IPS-11a (cell line): ENCODE data around the gene SORT1.
"Not testable (repeated sequence)": the region's sequence is repeated elsewhere in the genome, so short reads cannot be mapped to it uniquely, and the experiment has no call there.

Experiments
- H3K4me3 ChIP-seq: one replicate; pipeline ENCODE4 v1.5.1; 2013; ENCODE audit warnings: low read depth, low read length, control low read depth

Gene SORT1

DNA sequence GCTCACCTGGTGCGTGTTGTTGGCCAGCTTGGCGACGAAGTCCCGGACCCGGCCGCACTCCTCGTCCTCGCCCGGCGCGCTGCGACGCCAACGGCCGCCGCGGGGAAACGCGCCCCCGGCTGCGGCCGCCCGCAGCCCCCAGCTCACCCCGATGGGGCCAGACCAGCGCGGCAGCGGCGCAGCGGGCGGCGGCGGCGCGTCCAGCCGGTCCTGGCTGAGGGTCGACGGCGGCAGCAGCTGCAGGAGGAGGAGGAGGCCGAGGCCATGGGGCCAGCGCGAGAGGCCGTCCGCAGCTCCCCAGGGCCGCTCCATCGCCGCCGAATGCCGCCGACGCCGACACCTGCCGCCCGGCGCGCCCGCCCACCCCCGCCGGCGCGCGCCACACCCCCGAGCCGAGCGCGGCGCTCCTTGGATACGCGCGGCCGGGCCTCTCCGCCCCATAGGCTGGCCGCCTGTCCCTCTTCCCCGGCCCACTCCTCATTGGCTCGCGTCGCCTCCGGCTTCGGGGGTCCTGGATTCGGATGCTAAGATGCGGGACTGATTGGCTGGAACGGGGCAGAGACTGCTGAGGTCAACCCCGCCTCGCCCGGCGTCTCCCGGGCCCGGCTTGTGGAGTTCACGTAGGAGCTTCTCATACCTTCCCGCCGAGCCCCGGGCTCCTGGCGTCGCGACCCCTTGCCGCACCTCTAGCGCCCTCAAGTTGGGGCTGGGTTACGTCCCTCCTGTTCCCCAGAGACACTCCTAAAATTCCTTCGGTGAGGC is at the start of gene SORT1:
SORT1 (minus strand) TSS at position 338 of the 762 bp plus-strand sequence; CDS start at position 312, 26 bp downstream.
- peak within 1 kb of the TSS; percentile 60 for H3K4me3 ChIP-seq

DNA sequence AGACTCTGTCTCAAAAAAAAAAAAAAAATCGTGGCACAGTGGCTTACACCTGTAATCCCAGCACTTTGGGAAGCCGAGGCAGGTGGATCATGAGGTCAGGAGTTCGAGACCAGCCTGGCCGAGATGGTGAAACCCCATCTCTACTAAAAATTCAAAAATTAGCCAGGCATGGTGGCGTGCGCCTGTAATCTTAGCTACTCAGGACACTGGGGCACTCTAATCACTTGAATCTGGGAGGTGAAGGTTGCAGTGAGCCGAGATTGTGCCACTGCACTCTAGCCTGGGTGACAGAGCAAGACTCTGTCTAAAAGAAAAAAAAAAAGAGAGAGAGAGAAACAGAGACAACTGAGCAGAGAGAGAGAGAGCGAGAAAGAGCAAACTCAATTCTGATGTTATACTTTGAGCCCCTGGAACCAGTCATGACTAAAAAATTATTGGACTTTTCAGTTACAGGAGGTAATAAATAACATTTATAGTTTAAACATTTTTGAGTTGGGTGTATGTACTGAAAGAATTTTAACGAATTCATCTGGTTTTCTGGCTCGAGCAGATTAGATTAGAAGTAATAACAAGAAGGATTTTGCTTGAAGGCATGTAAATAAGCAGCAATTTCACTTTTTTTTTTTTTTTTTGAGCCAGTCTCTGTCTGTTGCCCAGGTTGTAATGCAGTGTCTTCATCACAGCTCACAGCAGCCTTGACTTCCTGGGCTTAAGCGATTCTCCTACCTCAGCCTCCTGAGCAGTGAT is 48.4 kb upstream of the SORT1 start:
- H3K4me3 ChIP-seq = not testable (repeated sequence)

DNA sequence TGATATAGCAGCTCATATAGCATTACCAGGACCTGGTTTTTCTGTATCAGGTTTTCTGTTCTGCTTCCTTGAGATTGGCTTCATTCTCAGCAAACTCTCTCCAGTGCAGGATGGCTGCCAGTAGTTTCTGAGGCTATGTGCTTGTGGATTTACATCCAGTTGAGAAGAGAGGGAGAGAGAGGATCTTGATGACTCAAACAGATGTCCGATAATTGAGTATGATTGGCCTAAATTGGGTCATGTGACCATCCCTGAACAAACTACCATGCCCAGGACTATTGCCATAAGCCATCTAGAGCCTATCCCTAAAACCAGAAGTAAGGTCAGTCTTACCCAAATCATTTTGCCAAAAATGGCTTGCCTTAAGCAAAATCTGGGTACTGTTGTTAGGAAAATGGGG is 46.6 kb upstream of the SORT1 start:
- H3K4me3 ChIP-seq = no peak overlapping the region

DNA sequence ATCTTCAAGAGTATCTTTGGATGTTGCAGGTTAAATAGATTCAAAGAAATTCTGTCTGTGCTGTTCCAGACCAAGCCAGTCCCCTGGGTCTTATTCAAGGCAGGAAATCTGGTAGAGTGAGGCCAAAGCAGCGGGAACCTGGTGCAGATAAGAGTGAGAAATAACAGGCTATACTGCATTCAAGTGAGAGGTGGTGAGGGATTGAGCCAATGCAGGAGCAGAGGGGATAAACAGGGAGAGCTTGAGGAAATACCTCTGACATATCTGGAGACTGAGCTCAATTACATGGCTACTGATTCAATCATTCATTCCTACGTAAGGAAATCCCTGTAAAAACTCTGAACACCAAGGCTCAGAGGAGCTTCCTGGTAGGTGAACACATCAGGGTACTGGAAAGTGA is 45.8 kb upstream of the SORT1 start:
- H3K4me3 ChIP-seq = no peak overlapping the region

DNA sequence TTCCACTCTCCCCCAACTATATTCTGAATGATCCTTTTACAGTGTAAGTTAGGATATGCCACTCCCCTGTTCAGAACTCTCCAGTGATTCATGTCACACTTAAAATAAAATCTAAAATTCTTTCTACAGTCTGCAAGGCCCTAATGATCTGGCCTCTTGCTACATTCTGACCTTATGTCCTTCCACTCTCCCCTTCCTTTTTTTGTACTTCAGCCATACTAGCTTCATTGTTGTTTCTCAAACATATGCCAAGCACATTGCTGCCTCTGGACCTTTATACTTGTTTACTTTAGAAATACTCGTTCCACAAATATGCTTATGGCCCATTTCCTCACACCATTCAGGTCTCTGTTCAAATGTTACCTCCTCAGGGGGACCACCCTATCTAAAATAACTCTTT is 43.4 kb upstream of the SORT1 start:
- no peak overlapping the region for H3K4me3 ChIP-seq

DNA sequence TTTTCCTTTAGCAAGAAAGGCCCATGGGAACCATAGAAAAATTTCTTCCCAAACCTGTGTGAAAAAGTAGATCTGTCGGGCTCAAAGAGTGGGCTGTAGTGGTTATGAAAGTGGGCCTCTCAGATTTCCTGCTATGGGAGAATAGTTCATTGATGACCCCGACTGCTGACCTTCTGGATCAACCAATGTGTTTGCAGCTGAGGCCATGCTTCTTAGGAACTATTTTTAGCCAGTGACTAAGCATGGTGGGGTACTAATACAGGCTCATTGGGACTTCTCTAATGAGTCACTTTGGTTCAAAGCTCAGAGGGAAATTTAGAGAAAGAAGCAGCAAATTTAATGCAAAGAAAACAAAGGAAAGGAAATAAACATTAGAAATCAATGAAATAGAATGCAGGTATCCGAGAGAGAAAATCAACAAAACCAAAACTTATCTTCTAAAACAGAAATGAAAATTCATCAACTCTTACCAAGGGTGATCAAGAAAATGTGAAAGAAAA is 41.1 kb upstream of the SORT1 start:
- H3K4me3 ChIP-seq = no peak overlapping the region

DNA sequence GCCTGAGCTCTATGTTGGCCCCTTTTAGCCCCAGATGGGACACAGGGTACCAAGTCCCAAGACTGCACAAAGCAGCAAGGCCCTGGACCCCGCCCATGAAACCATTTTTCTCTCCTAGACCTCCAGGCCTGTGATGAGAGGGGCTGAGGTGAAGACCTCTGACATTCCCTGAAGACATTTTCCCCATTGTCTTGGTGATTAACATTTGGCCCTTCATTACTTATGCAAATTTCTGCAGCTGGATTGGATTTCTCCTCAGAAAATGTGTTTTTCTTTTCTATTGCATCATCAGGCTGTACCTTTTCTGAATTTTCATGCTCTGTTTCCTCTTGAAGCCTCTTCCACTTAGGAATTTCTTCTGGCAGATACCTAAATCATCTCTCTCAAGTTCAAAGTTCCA is 36.8 kb upstream of the SORT1 start:
- no peak overlapping the region for H3K4me3 ChIP-seq

DNA sequence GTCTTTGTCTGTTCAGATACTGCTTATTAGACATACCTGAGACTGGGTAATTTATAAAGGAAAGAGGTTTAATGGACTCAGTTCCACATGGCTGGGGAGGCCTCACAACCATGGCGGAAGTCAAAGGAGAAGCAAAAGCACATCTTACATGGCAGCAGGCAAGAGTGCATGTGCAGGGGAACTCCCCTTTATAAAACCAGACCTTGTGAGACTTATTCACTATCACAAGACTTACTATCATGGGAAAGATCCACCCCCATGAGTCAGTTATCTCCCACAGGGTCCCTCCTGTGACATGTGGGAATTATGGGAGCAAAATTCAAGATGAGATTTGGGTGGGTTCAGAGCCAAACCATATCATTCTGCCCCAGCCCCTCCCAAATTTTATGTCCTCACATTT is 35.6 kb upstream of the SORT1 start:
- no peak overlapping the region for H3K4me3 ChIP-seq

DNA sequence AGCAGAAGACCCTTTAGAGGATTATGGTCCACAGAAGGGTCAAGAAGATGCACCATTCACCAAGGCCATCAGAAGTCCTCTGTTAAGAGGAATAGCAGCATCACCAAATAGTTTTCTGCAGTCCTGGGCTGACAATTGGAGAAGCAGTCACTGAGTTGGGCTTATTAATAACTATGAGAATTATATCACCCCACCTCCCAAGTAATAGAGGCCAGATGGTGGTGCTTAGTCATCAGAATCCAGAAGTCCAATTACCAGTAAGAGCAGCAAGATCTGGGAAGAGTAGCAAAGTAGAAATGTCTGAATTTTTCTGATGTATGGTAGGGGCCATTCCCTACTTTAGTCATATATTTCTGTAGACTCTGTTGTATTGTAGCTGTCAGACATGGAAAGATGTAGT is 34.6 kb upstream of the SORT1 start:
- H3K4me3 ChIP-seq = no peak overlapping the region

DNA sequence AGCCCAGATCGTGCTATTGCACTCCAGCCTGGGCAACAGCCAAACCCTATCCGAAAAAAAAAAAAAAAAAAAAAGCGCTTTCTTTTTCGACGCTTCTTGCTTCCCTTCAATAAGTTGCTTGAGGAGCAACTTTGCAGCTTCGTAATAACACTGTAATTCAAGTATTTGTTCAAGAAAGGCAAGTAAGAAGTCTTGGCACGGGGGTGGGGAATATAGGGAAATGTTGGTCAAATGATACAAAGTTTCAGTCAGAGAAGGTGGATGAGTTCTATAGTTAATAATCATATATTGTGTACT is 29.4 kb upstream of the SORT1 start:
- H3K4me3 ChIP-seq = peak overlapping the region; percentile 87

DNA sequence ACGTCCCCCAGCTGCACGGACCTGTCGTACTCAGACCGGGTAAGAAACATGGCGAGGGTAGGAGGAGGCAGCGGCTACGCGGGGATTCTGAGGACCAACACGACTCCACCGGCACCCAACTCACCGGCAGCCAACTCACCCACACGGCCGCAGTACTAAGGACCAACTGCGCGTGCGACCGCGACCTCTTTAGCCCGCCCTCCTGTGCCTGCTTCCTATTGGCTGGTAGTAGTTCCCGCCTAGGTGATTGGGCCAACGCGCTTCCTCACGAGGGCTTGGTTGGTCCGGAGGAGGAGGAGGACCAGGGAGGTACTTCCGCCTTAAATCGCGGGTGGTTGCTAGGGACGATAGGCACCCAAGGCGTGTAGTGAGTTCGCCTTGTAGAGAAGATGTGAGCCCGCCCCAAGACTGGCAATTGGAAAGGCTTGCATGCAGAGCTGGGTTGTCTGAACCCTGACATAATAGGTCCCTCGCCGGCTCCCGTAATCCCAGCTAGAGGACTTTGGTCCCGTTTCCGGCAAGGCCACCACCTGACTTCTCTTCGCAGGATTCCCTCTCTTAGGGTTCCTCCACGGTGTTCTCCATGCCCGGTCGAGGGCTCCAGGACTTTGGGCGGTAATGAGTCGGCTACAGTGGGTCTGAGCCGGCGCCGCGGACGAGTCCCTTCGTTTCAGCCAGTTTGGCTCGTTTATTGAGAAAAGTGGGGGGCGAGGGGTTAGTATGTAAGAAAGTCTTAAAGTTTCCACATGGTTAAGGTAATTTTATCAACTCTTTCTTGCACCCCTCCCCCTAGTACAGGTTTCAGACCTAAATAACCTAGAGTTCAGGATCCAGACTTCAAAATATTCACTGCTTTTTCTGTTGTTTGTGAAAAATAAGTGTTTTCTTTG is 28.8 kb upstream of the SORT1 start, which contains the start of gene PSMA5:
PSMA5 (minus strand) TSS at position 168 of the 890 bp plus-strand sequence; CDS start at position 50, 118 bp downstream.
- peak within 1 kb of the TSS; percentile 87 for H3K4me3 ChIP-seq

DNA sequence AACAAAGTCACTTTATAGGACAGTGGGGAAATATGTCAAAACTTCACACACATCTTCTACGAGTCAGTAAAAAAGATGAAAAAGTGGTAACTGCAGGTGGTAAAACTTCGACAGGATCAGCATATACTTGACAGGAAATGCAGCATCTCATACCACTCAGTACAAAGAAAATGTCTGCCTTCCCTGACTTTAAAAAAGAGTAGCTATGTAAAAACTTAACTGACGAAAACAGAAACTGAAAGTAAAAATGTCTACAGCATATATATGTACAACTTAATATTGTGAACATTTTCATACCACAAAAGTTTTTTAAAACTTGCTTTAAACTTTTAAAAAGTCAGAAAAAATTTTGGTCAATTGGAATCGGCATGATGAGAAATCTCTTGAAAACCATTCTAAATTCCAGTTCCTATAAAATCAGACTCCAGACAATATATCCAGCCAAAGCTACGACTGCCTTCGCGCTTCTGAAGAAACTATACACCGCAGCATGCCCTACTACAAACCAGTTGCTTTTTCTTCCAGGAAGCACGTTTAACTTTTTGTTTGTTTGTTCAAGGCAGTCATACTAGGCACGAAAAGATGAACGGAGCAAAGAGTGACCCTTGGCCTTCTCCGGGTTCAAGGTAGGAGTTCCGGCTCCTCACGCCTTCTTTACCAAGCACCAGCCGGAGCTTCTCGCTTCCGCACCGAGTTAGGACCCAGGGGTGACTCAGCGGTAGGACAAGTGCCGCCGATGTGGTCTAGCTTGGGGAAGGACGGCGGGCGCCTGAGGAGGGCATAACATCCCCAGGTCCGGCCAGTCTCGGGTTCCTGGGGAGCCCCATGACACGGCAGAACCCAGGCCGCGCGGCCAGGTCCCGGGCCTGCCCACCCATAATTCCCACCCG is 27.9 kb upstream of the SORT1 start:
- peak overlapping the region; percentile 87 for H3K4me3 ChIP-seq

DNA sequence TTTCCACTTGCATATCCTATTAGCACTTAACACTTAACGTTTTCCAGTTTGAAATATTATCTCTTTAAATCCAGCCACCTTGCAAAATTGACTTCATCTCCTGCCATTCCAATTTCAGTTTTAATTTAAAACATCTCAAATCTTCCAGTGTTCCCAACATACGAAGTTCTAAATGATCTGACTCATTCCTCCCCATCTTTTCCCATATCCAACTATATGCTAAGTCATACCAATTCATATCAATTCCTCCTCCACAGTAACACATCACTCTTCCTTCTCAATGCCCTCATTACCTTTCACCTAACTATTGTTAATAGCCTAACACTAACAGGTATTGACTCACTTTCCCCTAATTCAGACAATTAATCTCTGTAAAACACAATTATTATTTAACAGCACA is 25.8 kb upstream of the SORT1 start:
- no peak overlapping the region for H3K4me3 ChIP-seq

DNA sequence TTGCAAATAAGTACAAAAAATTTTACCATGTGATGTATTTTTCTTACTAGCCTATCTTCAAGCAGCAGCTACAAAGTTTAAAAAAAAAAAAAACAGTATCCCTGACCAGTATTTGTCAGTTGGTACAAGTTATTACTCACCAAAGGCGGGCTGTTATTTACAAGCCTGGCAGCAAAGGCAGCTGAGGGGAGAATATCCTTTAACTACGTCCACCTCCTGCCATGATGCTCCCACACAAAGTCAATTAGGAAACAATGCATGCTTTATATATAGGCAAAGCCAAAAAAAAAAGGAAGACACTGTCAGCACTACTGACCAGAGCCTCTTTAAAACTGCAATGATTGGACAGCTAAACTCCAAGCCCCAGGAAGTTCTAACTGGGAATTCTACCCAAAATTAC is 14.8 kb upstream of the SORT1 start:
- no peak overlapping the region for H3K4me3 ChIP-seq

DNA sequence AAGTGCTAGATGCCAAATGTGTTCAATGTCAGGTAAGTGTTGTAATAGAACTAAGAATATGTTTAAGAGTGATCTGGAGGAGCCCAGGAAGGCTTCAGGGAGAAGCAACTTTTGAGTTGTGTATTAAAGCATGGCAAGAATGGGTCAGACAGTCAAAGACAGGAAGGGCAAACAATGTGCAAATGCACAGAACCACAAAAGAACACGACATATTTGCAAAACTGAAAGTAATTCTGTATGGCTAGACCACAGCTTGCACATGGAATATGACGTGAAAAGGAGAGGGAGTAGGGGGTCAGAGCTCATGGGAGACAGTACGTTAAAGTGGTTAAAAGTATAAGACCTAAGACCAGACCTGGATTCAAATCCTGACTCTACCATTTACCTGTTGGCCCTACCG is 7.1 kb upstream of the SORT1 start:
- H3K4me3 ChIP-seq = no peak overlapping the region

DNA sequence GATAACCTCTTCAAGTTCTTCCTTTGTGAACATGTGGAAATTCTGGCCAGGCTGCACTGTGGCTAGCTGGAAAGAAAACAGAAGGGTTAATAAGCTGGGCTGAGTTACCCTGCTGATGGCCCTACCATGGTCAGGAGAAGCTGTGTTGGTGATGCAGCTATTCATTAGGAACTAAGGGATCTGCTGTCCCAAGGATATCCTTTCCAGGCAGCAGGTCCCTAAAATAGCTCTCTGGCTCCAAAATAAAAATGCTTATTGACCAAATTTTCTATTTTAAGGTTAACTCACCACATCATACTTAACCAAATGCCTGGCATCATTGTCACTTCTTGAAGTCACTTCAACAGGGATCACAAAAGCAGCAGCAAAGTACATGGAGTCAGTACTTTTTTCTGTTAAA is 4.3 kb upstream of the SORT1 start:
- H3K4me3 ChIP-seq = no peak overlapping the region

DNA sequence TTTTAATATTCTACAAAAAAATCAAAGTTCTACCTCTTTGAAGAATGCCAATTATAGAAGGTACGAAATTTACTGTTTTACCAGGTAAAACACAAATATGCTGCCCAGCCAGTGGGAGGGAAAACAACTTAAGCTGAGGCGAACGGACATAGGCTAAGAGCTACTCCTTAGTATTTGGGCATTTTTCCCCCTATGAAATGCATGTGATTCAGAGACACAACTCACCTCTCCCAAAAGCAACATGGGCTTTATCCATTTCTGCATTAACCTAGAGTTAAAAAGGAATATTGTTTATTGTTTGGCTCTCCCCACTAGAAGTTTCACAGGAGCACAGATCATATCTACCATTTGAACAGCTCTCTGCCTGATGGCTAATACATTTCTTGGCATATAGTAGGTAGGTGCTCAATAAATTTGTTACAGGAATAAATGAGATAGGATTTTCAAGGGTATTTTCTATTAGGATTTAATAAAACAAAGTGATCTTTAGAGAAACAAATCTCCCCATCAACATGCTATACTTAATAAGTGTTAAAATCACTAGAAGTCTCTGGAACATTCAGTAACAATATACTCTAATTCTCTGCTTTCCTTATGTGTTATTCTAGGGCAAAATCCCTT is 2.4 kb upstream of the SORT1 start:
- no peak overlapping the region for H3K4me3 ChIP-seq

DNA sequence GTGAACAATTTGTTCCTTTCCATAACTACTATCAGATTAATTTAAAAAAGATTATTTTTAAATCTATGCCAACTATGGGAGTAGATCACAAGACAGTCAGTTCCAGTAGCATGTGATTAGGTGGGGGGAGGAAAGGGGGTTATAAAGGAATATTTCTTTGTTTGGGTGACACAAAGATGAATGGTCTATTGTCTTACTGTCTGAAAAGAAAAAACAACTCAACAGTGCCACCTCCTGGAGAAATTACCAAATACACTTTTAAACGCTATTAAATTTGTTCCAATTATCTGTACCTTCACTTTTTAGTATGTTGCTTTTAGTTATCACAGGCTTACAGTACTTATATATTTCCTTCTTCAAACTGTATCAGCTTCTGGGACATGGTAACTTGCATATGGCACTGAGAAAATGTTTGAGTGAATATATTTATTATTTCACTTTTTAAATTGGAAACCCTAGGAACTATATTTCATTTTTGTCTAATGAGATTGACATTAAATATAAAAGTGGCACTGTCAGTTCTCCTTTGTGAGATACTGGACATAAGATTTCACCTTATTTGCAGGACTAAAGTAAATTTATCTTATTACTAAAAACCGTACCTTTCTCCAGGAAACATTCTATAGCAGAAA is 1.7 kb upstream of the SORT1 start:
- H3K4me3 ChIP-seq = no peak overlapping the region
